Mucosa of rectum (tissue), 2 donors: ENCODE data around the gene GDPD2.

ENCODE experiments used
- H3K27ac ChIP-seq, 2 donors: one replicate each; pipeline ENCODE4 v1.7.0; 2013; ENCODE audit warnings: inconsistent platforms in 2 of 2, low read depth in 2 of 2, low read length in 2 of 2
- H3K27me3 ChIP-seq, 2 donors: one replicate each; pipeline ENCODE4 v1.7.0; 2013; ENCODE audit warnings: low read length in 2 of 2; ENCODE audit not compliant: control insufficient read depth in 2 of 2, insufficient read depth in 2 of 2
- H3K36me3 ChIP-seq, 2 donors: one replicate each; pipeline ENCODE4 v1.7.0; 2013; ENCODE audit warnings: low read length in 2 of 2; ENCODE audit not compliant: control insufficient read depth in 2 of 2, insufficient read depth in 2 of 2
- H3K4me1 ChIP-seq, 2 donors: one replicate each; pipeline ENCODE4 v1.7.0; 2013; ENCODE audit warnings: low read length in 2 of 2, mild to moderate bottlenecking in 1 of 2; ENCODE audit not compliant: control insufficient read depth in 2 of 2, insufficient read depth in 2 of 2
- H3K4me3 ChIP-seq, 2 donors: one replicate each; pipeline ENCODE4 v1.7.0; 2013; ENCODE audit warnings: low read length in 2 of 2
- H3K9ac ChIP-seq, 2 donors: one replicate each; pipeline ENCODE4 v1.7.0; 2013; ENCODE audit warnings: low read length in 2 of 2, low read depth in 1 of 2, mild to moderate bottlenecking in 1 of 2
- H3K9me3 ChIP-seq, 2 donors: one replicate each; pipeline ENCODE4 v1.7.0; 2013; ENCODE audit warnings: low read length in 2 of 2; ENCODE audit not compliant: control insufficient read depth in 2 of 2
- donor health status: healthy.
- donor health status: Normal muscosa, but diverticular disease.

GDPD2 gene

GRCh38 chrX:70452143-70452733 is 29.1 kb downstream of the GDPD2 start:
- Histone ChIP-seq H3K27me3 (peaks cover 3 to 6% of the 10 kb centered on the region in 2 donors), H3K4me3 (peak overlapping the region; percentile 63 to 78)

GRCh38 chrX:70453024-70453618 is 30.0 kb downstream of the GDPD2 start:
- Histone ChIP-seq H3K4me1 (peaks cover 9 to 13% of the 10 kb centered on the region in 2 donors), H3K4me3 (peak overlapping the region; percentile 63 to 78), H3K27me3 (no peaks in the 10 kb centered on the region), H3K9ac (peak overlapping the region; percentile 72), H3K27ac (peak overlapping the region in 1 of 2 donors; percentile 80), H3K9me3 (no peaks in the 10 kb centered on the region), H3K36me3 (no peaks in the 10 kb centered on the region)

More at GRCh38 chrX:70452143-70452733, 29.1 kb downstream of the GDPD2 start:
- Histone ChIP-seq H3K36me3 (no peaks in the 10 kb centered on the region), H3K27ac (peak overlapping the region; percentile 77 to 80), H3K9ac (peak overlapping the region; percentile 72), H3K9me3 (no peaks in the 10 kb centered on the region), H3K4me1 (peaks cover 9 to 13% of the 10 kb centered on the region in 2 donors)

- Histone ChIP-seq H3K9me3 (no peaks in the 10 kb centered on the region), H3K27me3 (no peaks in the 10 kb centered on the region), H3K4me1 (peaks cover 9 to 13% of the 10 kb centered on the region in 2 donors), H3K9ac (peak overlapping the region; percentile 89 to 91), H3K27ac (peak overlapping the region; percentile 90 to 95), H3K4me3 (peak overlapping the region; percentile 77 to 79), H3K36me3 (no peaks in the 10 kb centered on the region)
These were observed 31.6 kb downstream of the GDPD2 start for GRCh38 chrX:70454441-70455365.

- Histone ChIP-seq H3K9me3 (no peaks in the 10 kb centered on the region), H3K27me3 (no peaks in the 10 kb centered on the region), H3K9ac (peak overlapping the region; percentile 89 to 91), H3K36me3 (no peaks in the 10 kb centered on the region), H3K4me3 (peak overlapping the region; percentile 77 to 79), H3K27ac (peak overlapping the region; percentile 90 to 95), H3K4me1 (peaks cover 9 to 13% of the 10 kb centered on the region in 2 donors)
These were observed 32.5 kb downstream of the GDPD2 start for GRCh38 chrX:70455366-70456202.

- Histone ChIP-seq H3K4me1 (peaks cover 9 to 13% of the 10 kb centered on the region in 2 donors), H3K9ac (peak overlapping the region; percentile 89 to 91), H3K27me3 (no peaks in the 10 kb centered on the region), H3K36me3 (no peaks in the 10 kb centered on the region), H3K9me3 (no peaks in the 10 kb centered on the region), H3K4me3 (peak overlapping the region; percentile 77 to 79), H3K27ac (peak overlapping the region; percentile 90 to 95)
These were observed 33.1 kb downstream of the GDPD2 start for GRCh38 chrX:70456256-70456655.

- Histone ChIP-seq H3K4me3 (no peak overlapping the region), H3K27ac (no peak overlapping the region), H3K36me3 (no peaks in the 10 kb centered on the region), H3K9ac (no peak overlapping the region), H3K9me3 (no peaks in the 10 kb centered on the region), H3K4me1 (no peaks in the 10 kb centered on the region), H3K27me3 (no peaks in the 10 kb centered on the region)
These were observed 37.9 kb downstream of the GDPD2 start for GRCh38 chrX:70461026-70461425.

- Histone ChIP-seq H3K27ac (no peak overlapping the region), H3K9me3 (no peaks in the 10 kb centered on the region), H3K9ac (no peak overlapping the region), H3K4me3 (no peak overlapping the region), H3K27me3 (no peaks in the 10 kb centered on the region), H3K4me1 (no peaks in the 10 kb centered on the region), H3K36me3 (no peaks in the 10 kb centered on the region)
These were observed 40.9 kb downstream of the GDPD2 start for GRCh38 chrX:70464051-70464450.

GRCh38 chrX:70466968-70467367 is 43.9 kb downstream of the GDPD2 start:
- no peaks in the 10 kb centered on the region for H3K9me3 ChIP-seq

GRCh38 chrX:70468709-70469108 is 45.6 kb downstream of the GDPD2 start:
- peaks cover 0 to 2% of the 10 kb centered on the region in 2 donors for H3K27me3 ChIP-seq
- no peak overlapping the region for H3K4me3 ChIP-seq
- H3K9ac ChIP-seq, result no peak overlapping the region
- no peaks in the 10 kb centered on the region for H3K9me3 ChIP-seq
- no peaks in the 10 kb centered on the region for H3K4me1 ChIP-seq
- no peak overlapping the region for H3K27ac ChIP-seq
- no peaks in the 10 kb centered on the region for H3K36me3 ChIP-seq

More at GRCh38 chrX:70466968-70467367, 43.9 kb downstream of the GDPD2 start:
- no peaks in the 10 kb centered on the region for H3K4me1 ChIP-seq
- no peaks in the 10 kb centered on the region for H3K36me3 ChIP-seq
- no peak overlapping the region for H3K9ac ChIP-seq
- H3K4me3 ChIP-seq, result no peak overlapping the region
- no peaks in the 10 kb centered on the region for H3K27me3 ChIP-seq
- no peak overlapping the region for H3K27ac ChIP-seq
